A673 (cell line): ENCODE results near the gene WFDC11. TPM values are rescaled to one million over a fixed set of nuclear protein-coding genes. Genes with fewer than 3 reads are reported as not detected.

Experiments used
- BruUV-seq: library from RNA; stranded (reverse); fragments of 400-500 nt; replicated peaks from 2 replicates; lab custom pipeline; 2021; lab: Mats Ljungman, UMichigan
- CTCF ChIA-PET: fragments of 300-600 bp; sonication (Branson Sonifier 250); formaldehyde crosslinking; loops from one replicate; lab custom pipeline; 2022; ENCODE audit warnings: antibody characterized with exemption; lab: Charles Lee
- POLR2A ChIA-PET: fragments of 300-600 bp; sonication (Branson Sonifier 250); formaldehyde crosslinking; loops from one replicate; lab custom pipeline; 2022; ENCODE audit warnings: antibody characterized with exemption; ENCODE audit not compliant: low non-redundant PET; lab: Charles Lee
- DNase-seq: peaks from one replicate; pipeline ENCODE4 v3.0.0-alpha.2; 2015; ENCODE audit warnings: low spot score
- H3K27ac ChIP-seq: fragments of 200-600 bp; sonication (generic); 2 replicates; pipeline ENCODE4 v1.5.1; 2016; ENCODE audit warnings: mixed run types, low read depth, mild to moderate bottlenecking, mixed read lengths, antibody characterized with exemption, low read length; ENCODE audit not compliant: poor library complexity, severe bottlenecking
- H3K27me3 ChIP-seq: fragments of 200-600 bp; sonication (generic); replicated peaks from 2 replicates; pipeline ENCODE4 v1.6.1; 2017; ENCODE audit warnings: mixed run types, low read depth, mild to moderate bottlenecking, mixed read lengths, antibody characterized with exemption, low read length; ENCODE audit not compliant: insufficient read depth, poor library complexity
- H3K36me3 ChIP-seq: fragments of 200-600 bp; sonication (generic); 2 replicates; pipeline ENCODE4 v1.6.1; 2016; ENCODE audit warnings: mixed run types, mild to moderate bottlenecking, mixed read lengths, antibody characterized with exemption, low read length; ENCODE audit not compliant: insufficient read depth, poor library complexity, severe bottlenecking
- H3K4me1 ChIP-seq: fragments of 200-600 bp; sonication (generic); 2 replicates; pipeline ENCODE4 v1.6.1; 2017; ENCODE audit warnings: mixed run types, mild to moderate bottlenecking, mixed read lengths, antibody characterized with exemption, low read length; ENCODE audit not compliant: insufficient read depth, poor library complexity, severe bottlenecking
- H3K4me3 ChIP-seq: fragments of 200-600 bp; sonication (generic); 2 replicates; pipeline ENCODE4 v1.5.1; 2016; ENCODE audit warnings: low read depth, mixed run types, mild to moderate bottlenecking, mixed read lengths, low read length; ENCODE audit not compliant: poor library complexity, severe bottlenecking
- H3K9me3 ChIP-seq: fragments of 200-600 bp; sonication (generic); 2 replicates; pipeline ENCODE4 v1.6.1; 2016; ENCODE audit warnings: mixed run types, low read depth, mild to moderate bottlenecking, mixed read lengths, antibody characterized with exemption, low read length; ENCODE audit not compliant: poor library complexity, severe bottlenecking
- CTCF ChIP-seq: fragments of 300-800, 200-600 bp; sonication (generic); conservative IDR thresholded peaks from 2 replicates; pipeline ENCODE4 v1.5.1; 2017; ENCODE audit warnings: low read depth, mild to moderate bottlenecking, antibody characterized with exemption, low read length, moderate library complexity, mixed read lengths
- EZH2 ChIP-seq: fragments of 200-600 bp; sonication (generic); IDR thresholded peaks from 2 replicates; pipeline ENCODE4 v1.6.1; 2017; ENCODE audit warnings: borderline replicate concordance, low read depth, mild to moderate bottlenecking, mixed read lengths, antibody characterized with exemption, low read length; ENCODE audit not compliant: poor library complexity, severe bottlenecking
- intact Hi-C: fragments of 100-400 bp; cut with micrococcal nuclease; formaldehyde crosslinking; loops from one replicate; pipeline ENCODE4 v1.10.0; 2022; ENCODE audit not compliant: unreplicated experiment
- total RNA-seq: library from RNA; stranded (reverse); gene quantifications from 2 replicates; pipeline ENCODE4 v1.2.3, GENCODE V29; 2021

The WFDC11 gene
- total RNA-seq, 1 experiment from 2014 or later = not detected

GRCh38 chr20:45639687-45640086 lies 30.4 kb downstream of the WFDC11 start:
- CTCF ChIA-PET = no interaction called here
- no TSS peak for BruUV-seq
- intact Hi-C loops = no loop called here
- POLR2A ChIA-PET = no interaction called here
- DNase-seq = no peak
- Histone ChIP-seq H3K36me3 (no peaks in the 10 kb centered on the region), H3K27ac (no peak overlapping the region), H3K4me1 (no peaks in the 10 kb centered on the region), H3K27me3 (peaks cover 8% of the 10 kb centered on the region), H3K9me3 (no peaks in the 10 kb centered on the region), H3K4me3 (no peak overlapping the region)
- TF ChIP-seq EZH2 = no peak
- no peak for TF ChIP-seq CTCF

- no TSS peak for BruUV-seq
- peaks cover 17% of the 10 kb centered on the region for H3K27me3 ChIP-seq
- H3K27ac ChIP-seq = no peak overlapping the region
- TF ChIP-seq CTCF = no peak
- no peak for TF ChIP-seq EZH2
- ChIA-PET POLR2A (no interaction called here), CTCF (no interaction called here)
- DNase-seq = no peak
- H3K4me3 ChIP-seq = no peak overlapping the region
- no peaks in the 10 kb centered on the region for H3K4me1 ChIP-seq
- H3K9me3 ChIP-seq = no peaks in the 10 kb centered on the region
- intact Hi-C loops = no loop called here
- no peaks in the 10 kb centered on the region for H3K36me3 ChIP-seq
These were observed 33.5 kb downstream of the WFDC11 start for GRCh38 chr20:45636513-45636912.

GRCh38 chr20:45631184-45631583 lies 38.9 kb downstream of the WFDC11 start, which contains the start of gene WFDC9:
Gene WFDC9, minus strand, starts transcription at chr20:45631284. Its CDS starts 21,103 bp downstream, at chr20:45610181.
- CTCF ChIA-PET = no interaction called here
- no peaks in the 10 kb centered on the region for H3K36me3 ChIP-seq
- H3K27me3 ChIP-seq = peaks cover 9% of the 10 kb centered on the region
- intact Hi-C loops = no loop called here
- H3K9me3 ChIP-seq = no peaks in the 10 kb centered on the region
- TF ChIP-seq EZH2 (no peak), CTCF (no peak)
- no peak within 1 kb of the TSS for H3K4me3 ChIP-seq
- H3K4me1 ChIP-seq = no peaks in the 10 kb centered on the region
- BruUV-seq = no TSS peak
- no peak within 1 kb of the TSS for H3K27ac ChIP-seq
- POLR2A ChIA-PET = no interaction called here
- no peak for DNase-seq
